ENCODE measurements around the gene MAD2L1. TPM values are rescaled to one million over a fixed set of nuclear protein-coding genes. Genes with fewer than 3 reads are reported as not detected.
"Not testable (repeated sequence)": the region's sequence is repeated elsewhere in the genome, so short reads cannot be mapped to it uniquely, and the experiment has no call there.

Gene MAD2L1
- total RNA-seq, 3 donors from 2014 or later, result 2.6 to 4.4 (median 3.2) TPM

GRCh38 chr4:120070196-120070595 lies 3.5 kb upstream of the MAD2L1 start:
- Histone ChIP-seq H3K4me3 (no peak overlapping the region), H3K9me3 (no peaks in the 10 kb centered on the region), H3K27me3 (no peaks in the 10 kb centered on the region), H3K4me1 (no peaks in the 10 kb centered on the region), H3K36me3 (no peaks in the 10 kb centered on the region), H3K27ac (no peak overlapping the region)
- intact Hi-C loops (cut with DNase I; ENCODE audit: low total_unique reads), result no loop called here
- DNase-seq (ENCODE audit: low spot score in 2 of 2), result no peak
- no peak for TF ChIP-seq POLR2AphosphoS5 (IDR thresholded peaks at IDR 0.05)
- no peak for TF ChIP-seq POLR2A (IDR thresholded peaks at IDR 0.05)
- TF ChIP-seq, protein P1, sequence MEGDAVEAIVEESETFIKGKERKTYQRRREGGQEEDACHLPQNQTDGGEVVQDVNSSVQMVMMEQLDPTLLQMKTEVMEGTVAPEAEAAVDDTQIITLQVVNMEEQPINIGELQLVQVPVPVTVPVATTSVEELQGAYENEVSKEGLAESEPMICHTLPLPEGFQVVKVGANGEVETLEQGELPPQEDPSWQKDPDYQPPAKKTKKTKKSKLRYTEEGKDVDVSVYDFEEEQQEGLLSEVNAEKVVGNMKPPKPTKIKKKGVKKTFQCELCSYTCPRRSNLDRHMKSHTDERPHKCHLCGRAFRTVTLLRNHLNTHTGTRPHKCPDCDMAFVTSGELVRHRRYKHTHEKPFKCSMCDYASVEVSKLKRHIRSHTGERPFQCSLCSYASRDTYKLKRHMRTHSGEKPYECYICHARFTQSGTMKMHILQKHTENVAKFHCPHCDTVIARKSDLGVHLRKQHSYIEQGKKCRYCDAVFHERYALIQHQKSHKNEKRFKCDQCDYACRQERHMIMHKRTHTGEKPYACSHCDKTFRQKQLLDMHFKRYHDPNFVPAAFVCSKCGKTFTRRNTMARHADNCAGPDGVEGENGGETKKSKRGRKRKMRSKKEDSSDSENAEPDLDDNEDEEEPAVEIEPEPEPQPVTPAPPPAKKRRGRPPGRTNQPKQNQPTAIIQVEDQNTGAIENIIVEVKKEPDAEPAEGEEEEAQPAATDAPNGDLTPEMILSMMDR (IDR thresholded peaks at IDR 0.05), result no peak

DNA sequence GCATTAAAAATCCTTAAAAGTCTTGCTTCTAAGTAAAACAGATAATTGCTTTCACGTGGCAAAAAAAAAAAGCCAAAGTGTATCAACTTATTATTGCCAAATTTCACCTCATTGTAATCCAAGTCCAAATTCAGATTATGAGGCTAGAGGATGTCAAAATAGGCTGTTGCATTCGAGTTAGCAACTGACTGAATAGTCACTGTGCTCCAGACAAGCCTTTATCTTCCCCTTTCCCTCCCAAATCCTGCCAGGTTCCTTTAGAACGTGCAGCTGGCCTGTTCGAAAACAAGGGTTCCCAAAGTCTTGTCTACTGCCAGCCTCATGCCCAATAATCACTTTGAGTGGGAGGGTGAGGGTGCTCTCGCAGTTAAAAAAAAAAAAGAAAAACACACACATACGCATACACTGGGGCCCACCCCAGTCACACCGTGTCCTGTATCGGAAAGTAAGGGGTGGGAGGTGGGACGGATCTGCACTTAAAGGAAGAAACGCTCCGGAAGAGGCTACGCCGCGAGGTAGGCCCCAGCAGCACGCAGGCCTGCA lies 603 bp downstream of the MAD2L1 start:
- Histone ChIP-seq H3K9me3 (no peaks in the 10 kb centered on the region), H3K36me3 (no peaks in the 10 kb centered on the region), H3K4me3 (peak overlapping the region; percentile 63 to 80 (median 72)), H3K27ac (peak overlapping the region; percentile 96 to 97), H3K27me3 (no peaks in the 10 kb centered on the region), H3K4me1 (no peaks in the 10 kb centered on the region)
- TF ChIP-seq POLR2A (IDR thresholded peaks at IDR 0.05) (no peak), POLR2AphosphoS5 (IDR thresholded peaks at IDR 0.05) (no peak)
- intact Hi-C loops (cut with DNase I; ENCODE audit: low total_unique reads), result no loop called here
- no peak for DNase-seq (ENCODE audit: low spot score in 2 of 2)

- H3K27me3 ChIP-seq, result no peaks in the 10 kb centered on the region
- TF ChIP-seq POLR2A (IDR thresholded peaks at IDR 0.05) (no peak), POLR2AphosphoS5 (IDR thresholded peaks at IDR 0.05) (no peak)
- TF ChIP-seq, protein P1 (IDR thresholded peaks at IDR 0.05), result no peak
- no peak overlapping the region for H3K4me3 ChIP-seq
- no peak overlapping the region for H3K27ac ChIP-seq
- H3K36me3 ChIP-seq, result no peaks in the 10 kb centered on the region
- H3K4me1 ChIP-seq, result no peaks in the 10 kb centered on the region
- no peaks in the 10 kb centered on the region for H3K9me3 ChIP-seq
- intact Hi-C loops (cut with DNase I; ENCODE audit: low total_unique reads), result loop anchor here (5.0 kb wide), 1 partner anchor 308 kb away; no protein-coding TSS in a partner anchor
- DNase-seq (ENCODE audit: low spot score in 2 of 2), result no peak
These were observed 1.8 kb downstream of the MAD2L1 start for GRCh38 chr4:120064887-120065286.

GRCh38 chr4:120063711-120064110 lies 2.9 kb downstream of the MAD2L1 start:
- H3K27ac ChIP-seq; H3K4me3 ChIP-seq; H3K4me1 ChIP-seq; H3K9me3 ChIP-seq; DNase-seq (ENCODE audit: low spot score in 2 of 2); H3K36me3 ChIP-seq; H3K27me3 ChIP-seq: not testable (repeated sequence)
- intact Hi-C loops (cut with DNase I; ENCODE audit: low total_unique reads), result loop anchor here (5.0 kb wide), 1 partner anchor 306 kb away; no protein-coding TSS in a partner anchor

DNA sequence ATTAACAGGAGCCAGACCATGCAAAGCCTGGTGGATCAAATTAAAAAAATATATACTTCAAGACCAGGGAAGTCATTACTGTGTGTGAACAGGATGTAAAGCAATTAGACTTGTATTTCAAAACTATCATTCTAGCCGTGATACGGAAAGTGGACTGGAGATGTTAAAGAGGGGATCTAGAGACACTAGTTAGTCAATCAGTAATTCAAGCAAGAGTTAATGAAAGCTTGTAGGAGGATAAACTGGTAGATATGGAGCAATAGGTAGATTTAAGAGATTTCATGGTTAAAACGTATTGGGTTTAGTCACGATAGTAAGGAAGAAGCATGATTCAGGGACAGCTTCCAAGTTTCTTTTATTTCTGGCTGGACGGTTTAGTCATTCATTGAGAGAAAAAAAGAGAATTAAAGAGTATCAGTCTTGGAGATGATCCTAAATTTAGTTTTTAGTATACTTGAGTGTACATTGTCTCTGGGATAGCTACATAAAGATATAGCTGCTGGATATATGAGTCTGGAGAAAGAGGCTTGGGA lies 3.9 kb downstream of the MAD2L1 start:
- Histone ChIP-seq H3K36me3 (no peaks in the 10 kb centered on the region), H3K27ac (no peak overlapping the region), H3K4me1 (no peaks in the 10 kb centered on the region), H3K9me3 (no peaks in the 10 kb centered on the region), H3K27me3 (no peaks in the 10 kb centered on the region), H3K4me3 (no peak overlapping the region)
- TF ChIP-seq POLR2A (IDR thresholded peaks at IDR 0.05) (no peak), POLR2AphosphoS5 (IDR thresholded peaks at IDR 0.05) (no peak)
- TF ChIP-seq, protein P1 (IDR thresholded peaks at IDR 0.05), result no peak
- intact Hi-C loops (cut with DNase I; ENCODE audit: low total_unique reads), result loop anchor here (5.0 kb wide), 1 partner anchor 305 kb away; no protein-coding TSS in a partner anchor
- DNase-seq (ENCODE audit: low spot score in 2 of 2), result no peak

- no peak for TF ChIP-seq POLR2A (IDR thresholded peaks at IDR 0.05)
- TF ChIP-seq POLR2AphosphoS5 (IDR thresholded peaks at IDR 0.05), result no peak
- TF ChIP-seq, protein P1 (IDR thresholded peaks at IDR 0.05), result no peak
- no peaks in the 10 kb centered on the region for H3K27me3 ChIP-seq
- H3K4me3 ChIP-seq, result no peak overlapping the region
- H3K36me3 ChIP-seq, result no peaks in the 10 kb centered on the region
- no peak overlapping the region for H3K27ac ChIP-seq
- H3K4me1 ChIP-seq, result no peaks in the 10 kb centered on the region
- intact Hi-C loops (cut with DNase I; ENCODE audit: low total_unique reads), result no loop called here
- no peaks in the 10 kb centered on the region for H3K9me3 ChIP-seq
- DNase-seq (ENCODE audit: low spot score in 2 of 2), result no peak
These were observed 7.6 kb downstream of the MAD2L1 start for GRCh38 chr4:120059036-120059435.
